Tibial nerve (tissue), 3 donors: Measurements from ENCODE around the gene NCF2.
"Not testable (repeated sequence)": the region's sequence is repeated elsewhere in the genome, so short reads cannot be mapped to it uniquely, and the experiment has no call there.

Source experiments
- POLR2A ChIP-seq, 2 donors: fragments of 450-650 bp; IDR thresholded peaks; one replicate each; pipeline ENCODE4 v1.6.1; 2017; ENCODE audit warnings: antibody characterized with exemption in 2 of 2, mild to moderate bottlenecking in 2 of 2, moderate library complexity in 2 of 2
- TF ChIP-seq, protein P1 (sequence below), 5 experiments: fragments of 200-600 bp in 3 of 5; fragments of 450-650 bp in 2 of 5; sonication (generic) in 3 of 5; IDR thresholded peaks; one replicate each; pipeline ENCODE4 v1.5.1; 2016 to 2019; ENCODE audit warnings: antibody characterized with exemption in 5 of 5, mild to moderate bottlenecking in 3 of 5, moderate library complexity in 2 of 5

DNA sequence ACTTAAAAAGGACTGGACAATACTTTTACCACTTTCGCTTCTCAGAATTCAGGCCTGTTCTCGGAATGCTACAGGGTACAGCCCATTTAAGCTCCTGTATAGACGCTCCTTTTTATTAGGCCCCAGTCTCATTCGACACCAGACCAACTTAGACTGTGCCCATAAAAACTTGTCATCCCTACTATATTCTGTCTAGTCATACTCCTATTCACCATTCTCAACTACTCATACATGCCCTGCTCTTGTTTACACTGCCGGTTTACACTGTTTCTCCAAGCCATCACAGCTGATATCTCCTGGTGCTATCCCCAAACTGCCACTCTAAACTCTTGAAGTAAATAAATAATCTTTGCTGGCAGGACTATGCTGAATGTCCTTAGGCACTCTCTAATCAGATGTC lies 27.9 kb upstream of the NCF2 start:
- TF ChIP-seq POLR2A (IDR thresholded peaks at IDR 0.05): not testable (repeated sequence)
- TF ChIP-seq, protein P1, sequence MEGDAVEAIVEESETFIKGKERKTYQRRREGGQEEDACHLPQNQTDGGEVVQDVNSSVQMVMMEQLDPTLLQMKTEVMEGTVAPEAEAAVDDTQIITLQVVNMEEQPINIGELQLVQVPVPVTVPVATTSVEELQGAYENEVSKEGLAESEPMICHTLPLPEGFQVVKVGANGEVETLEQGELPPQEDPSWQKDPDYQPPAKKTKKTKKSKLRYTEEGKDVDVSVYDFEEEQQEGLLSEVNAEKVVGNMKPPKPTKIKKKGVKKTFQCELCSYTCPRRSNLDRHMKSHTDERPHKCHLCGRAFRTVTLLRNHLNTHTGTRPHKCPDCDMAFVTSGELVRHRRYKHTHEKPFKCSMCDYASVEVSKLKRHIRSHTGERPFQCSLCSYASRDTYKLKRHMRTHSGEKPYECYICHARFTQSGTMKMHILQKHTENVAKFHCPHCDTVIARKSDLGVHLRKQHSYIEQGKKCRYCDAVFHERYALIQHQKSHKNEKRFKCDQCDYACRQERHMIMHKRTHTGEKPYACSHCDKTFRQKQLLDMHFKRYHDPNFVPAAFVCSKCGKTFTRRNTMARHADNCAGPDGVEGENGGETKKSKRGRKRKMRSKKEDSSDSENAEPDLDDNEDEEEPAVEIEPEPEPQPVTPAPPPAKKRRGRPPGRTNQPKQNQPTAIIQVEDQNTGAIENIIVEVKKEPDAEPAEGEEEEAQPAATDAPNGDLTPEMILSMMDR (IDR thresholded peaks at IDR 0.05): not testable (repeated sequence)
